NCI-H2081 treated with DMSO at 0.1 percent for 48 hours (cell line): ENCODE data around the gene SEL1L3.

Experiments used
- DNase-seq: peaks from one replicate; lab custom pipeline; 2025; lab: John Stamatoyannopoulos, UW

Gene SEL1L3

DNA sequence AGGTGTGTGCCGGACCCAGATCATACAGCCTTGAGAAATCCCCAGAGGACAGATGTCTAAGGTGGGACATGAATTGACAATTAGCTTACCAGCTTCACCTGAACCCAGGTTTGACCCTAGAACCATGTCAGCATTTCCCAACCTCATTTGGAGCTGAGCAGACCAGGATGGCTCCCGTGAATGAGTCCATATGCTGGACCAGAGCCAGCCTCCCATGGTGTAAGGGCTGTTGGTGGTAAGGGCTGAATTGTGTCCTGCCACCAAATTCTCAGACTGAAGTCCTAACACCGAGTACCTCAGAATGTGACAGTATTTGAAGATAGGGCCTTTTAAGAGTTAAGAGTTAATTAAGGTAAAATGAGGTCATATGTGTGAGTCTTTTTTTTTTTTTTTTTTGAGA is 118.8 kb downstream of the SEL1L3 start:
- DNase-seq: no peak

DNA sequence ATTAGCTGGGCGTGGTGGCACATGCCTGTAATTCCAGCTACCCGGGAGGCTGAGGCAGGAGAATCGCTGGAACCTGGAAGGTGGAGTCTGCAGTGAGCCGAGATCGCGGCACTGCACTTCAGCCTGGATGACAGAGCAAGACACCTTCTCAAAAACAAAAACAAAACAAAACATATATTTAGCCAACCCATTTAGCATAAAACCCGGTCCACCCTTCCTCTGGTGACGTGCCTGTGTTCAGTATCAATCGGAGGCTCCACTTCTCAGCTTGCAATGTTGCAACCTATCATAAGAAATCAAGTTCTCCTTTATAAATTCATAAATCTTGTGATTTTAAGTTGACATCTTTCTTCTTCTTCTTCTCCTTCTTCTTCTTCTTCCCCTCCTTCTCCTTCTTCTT is 133.2 kb downstream of the SEL1L3 start:
- no peak for DNase-seq

DNA sequence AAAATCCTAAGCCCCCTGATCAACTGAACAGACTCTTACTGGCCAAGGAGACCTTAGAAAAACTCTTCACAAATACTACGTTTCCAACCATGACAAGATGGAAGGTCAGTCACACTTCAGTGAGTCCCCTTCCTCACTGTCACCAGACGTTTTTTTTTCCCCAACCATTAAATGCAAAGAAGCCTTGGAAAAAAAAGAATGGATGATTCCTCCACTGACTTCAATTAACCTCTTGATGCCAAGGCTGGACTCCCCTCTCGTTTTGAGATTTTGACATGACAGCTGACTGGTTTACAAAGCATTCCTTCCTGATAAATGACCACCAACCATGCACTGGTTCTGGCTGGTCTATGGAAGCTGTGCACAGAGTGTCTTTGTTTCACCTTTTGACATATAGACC is 133.9 kb downstream of the SEL1L3 start:
- no peak for DNase-seq

DNA sequence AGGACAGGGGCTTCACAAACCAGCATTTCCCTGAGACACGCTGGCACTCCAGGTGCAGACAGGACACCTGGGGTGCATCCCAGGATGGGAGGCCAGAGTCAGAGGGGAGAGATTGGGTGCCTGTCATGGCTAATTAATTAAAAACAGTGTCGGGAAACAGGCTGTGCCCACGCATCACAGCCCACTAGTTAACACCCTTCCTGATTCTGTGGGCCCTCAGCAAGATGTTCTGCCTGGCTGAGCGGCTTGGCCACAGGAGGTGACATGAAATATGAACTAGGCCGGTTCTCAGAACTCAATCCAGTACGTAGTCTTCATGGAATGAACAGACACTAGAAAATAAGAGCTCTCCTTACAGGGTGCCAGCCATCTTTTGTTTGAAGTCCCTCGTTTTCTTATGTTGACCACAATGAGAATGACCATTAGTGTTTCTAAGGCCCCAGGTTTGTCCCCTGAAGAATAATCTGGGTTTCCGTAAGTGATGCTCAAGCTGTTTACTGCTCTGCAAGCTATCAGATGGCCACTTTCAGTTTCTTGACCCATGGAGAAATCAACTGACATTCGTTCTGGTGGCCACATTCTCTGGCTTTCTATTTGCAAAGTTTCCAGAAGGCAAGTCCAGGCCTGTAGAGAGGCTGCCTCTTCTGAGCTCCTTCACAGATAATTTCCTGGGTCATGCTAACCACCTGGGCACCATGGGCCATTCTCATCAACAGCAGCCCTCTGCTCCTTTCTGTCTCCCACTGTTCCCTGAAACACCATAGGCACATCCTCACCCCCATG is 134.9 kb downstream of the SEL1L3 start:
- no peak for DNase-seq

DNA sequence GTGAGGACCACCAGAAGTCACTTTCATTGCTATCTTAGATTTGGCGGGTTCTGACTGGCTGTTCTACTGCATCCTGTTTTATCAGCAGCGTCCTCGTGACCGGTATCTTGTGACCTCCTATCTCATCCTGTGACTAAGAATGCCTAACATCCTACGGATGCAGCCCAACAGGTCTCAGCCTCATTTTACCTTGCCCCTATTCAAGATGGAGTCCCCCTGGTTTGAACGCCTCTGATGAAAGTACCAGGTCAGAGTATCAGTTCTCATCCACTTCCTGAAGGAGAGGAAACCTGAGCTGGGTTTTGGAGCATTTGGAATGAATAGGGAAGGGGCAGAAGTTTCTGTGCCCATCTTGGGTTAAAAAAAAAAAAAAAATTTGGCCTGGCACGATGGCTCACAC is 136.9 kb downstream of the SEL1L3 start:
- no peak for DNase-seq

DNA sequence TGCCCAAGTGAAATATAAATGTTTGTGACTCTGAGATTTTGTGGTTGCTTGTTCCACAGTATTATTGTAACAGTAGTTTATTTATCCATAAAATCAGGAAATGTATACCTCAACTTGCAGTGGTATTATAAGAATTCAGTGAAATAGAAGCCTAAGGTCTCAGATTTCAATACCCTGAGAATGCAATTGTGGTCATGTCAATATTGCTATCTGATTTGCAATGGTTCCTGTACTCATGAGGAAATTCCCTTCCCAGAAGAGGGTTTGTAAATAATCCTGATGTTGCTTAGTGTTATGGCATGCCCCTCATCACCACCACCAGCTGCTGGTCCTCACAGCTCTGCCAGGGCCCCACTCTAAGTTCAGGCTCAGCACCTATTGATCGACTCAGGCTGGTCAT is 139.4 kb downstream of the SEL1L3 start:
- no peak for DNase-seq

DNA sequence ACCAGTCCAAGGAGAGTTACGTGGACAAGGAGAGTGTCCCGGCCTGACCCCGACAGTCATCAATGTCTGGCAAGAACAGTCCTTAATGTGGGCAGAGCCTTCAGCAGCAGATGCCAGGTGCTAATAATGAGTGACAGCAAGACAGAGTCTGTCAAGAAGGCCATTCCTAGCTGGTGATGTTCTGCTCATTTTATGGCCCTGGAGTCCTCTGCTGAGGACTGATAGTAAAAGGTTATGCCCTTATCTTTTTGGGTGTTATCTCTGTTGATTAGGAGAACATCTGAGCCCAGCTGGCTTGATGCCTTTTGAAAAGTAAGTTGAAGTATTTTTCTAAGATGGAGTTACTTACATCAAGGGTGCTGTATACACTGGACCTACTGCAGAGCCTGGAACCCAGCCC is 139.8 kb downstream of the SEL1L3 start:
- DNase-seq: no peak

DNA sequence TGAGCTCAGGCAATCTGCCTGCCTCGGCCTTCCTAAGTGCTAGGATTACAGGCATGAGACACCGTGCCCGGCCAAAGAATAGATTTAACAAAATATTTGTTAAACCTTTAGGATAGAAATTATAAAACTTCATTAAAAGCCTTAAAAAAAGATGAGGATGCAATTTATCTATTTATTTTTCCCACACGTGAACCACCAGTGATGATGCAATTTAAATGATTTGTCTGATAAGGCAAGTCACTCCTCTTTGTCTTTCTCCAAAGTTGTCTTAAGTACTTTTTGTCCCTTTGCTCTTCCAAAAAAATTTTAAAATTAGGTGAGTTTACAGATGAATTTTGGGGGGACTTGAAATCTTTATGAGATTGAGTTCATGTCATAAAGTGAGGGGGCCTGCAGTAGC is 149.0 kb downstream of the SEL1L3 start:
- DNase-seq: no peak

DNA sequence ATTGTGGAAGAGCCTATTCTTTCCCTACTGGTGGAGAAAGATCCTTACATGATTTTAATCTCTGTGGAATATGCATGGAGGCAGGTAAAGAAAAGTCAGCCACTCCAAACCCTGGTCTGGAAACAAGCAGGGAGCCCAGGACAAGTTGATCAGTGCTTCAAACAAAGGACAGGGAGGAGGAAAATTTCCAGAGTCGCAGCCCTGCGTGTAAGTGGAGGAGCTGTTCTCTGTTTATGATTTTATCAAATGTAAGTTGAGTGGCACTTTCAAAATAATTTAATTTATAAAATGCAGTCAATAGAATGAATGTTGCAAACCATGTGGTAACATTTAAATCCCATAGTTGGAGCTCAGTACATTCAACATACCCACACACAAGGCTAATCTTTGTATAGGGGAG is 150.2 kb downstream of the SEL1L3 start:
- no peak for DNase-seq

DNA sequence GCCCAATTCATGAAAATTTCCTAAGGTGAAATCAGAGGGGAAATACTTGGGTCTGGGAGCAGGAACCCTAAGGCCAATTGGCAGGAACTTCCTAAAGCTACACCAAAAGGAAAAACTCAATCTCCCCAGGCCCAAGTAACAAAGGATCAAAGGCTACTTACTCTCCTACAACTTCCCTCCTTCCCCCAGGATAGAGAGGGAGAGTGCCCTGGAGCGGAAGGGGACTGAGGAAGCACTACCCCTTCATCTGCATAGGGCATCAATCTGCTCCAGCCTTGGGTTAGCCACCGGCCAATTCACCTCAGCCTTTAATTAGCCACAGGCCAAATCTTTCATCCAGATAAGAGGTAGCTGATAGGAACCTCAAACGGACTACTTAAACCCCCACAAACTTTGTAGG is 152.2 kb downstream of the SEL1L3 start:
- no peak for DNase-seq

DNA sequence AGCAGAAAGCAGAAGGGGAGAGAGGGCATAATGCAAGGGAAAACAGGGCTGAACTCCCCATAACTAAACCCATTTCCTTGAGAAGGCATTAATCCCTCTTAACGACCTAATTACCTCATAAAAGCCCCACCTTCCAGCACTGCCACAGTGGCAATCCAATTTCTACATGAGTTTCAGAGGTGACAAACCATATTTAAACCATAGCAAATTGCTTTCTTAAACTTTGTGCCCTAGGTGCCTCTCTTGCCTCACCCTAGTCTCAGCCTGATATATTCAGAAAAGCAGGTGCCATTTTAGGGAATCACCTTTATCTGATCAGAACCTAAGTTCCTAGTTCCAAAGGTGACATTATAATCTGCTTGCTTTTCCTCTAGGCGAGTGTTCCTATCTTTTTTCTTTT is 158.3 kb downstream of the SEL1L3 start:
- no peak for DNase-seq

DNA sequence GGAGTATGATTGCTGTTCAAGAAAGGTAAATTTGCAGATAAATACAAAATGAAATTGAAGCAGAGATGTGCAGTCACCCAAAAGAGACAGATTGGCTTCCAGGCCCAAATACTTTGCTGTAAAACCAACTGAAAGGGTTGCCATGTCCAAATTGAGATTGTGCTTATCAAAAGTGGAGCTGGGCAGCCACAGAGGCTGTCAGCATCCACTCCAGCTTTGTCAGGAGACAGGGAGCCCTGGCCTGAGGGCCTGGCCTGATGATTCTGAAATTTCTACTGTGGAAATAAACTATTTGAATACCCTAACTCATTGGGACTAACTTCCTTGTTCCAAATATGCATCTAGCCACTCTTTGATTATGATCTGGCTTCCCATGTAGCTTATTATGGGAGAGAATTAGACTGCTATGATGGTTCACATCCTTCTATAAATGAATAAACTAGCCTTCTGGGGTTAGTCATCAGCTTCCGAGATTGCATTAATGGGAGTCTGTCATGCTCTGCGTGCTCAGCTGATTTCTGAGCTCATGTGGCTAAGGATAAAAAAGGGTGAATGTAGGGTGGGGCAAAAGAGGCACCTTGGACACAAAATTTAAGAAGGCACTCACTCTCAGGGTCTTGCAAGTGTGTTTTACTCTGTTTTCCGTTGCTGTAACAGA is 158.9 kb downstream of the SEL1L3 start:
- no peak for DNase-seq

DNA sequence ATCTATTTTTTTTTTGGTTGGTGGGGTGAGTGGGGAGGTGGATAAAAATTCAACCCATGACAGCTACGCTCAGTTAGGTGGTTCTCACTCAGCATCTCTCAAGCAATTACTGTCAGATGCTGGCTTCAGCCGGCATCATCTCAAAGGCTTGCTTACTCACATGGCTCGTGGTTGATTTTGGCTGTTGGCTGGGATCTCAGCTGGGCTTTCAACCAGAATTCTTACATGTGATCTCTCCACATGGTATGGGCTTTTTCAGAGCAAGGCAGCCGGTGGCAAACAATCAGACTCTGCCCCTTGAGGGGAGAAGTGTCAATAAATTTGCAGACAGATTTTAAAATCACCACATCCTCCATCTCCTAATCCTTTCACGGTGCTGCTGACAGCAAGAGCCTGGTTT is 159.9 kb downstream of the SEL1L3 start:
- no peak for DNase-seq

DNA sequence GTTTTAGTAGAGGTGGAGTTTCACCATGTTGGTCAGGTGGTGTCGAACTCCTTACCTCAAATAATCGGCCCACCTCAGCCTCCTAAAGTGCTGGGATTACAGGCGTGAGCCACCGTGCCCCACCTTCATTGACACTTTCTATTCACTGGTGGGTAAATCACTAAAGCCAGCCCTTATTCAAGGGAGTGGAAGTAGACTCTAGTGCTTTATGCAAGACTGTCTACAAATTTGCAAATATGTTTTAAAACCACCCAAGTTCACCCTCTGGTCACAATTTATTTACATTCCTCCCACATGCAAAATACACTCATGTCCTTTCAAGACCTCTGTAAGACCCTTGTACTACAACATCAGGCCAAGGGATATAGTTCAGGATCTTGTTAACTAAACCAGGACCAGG is 162.1 kb downstream of the SEL1L3 start:
- no peak for DNase-seq

DNA sequence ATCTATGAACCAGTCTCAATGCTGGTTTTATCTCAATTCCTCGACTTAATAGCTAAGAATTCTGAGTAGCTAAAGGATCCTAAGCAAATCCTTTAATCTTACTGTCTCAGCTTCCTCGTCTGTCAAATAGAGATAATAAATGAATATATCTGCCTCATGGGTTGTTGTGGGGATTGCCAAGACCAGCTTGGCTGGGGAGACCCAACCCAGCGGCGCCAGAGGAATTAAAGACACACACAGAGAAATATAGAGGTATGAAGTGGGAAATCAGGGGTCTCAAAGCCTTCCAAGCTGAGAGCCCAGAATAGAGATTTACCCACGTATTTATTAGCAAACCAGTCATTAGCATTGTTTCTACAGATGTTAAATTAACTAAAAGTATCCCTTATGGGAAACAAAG is 165.3 kb downstream of the SEL1L3 start:
- no peak for DNase-seq
